Neutrophil (primary cell): ENCODE data around the gene SC5D.

Source experiments
- H3K27ac ChIP-seq: fragments of 200-600 bp; sonication (generic); 2 replicates; pipeline ENCODE4 v1.5.1; 2016; ENCODE audit warnings: mild to moderate bottlenecking, moderate library complexity
- H3K27me3 ChIP-seq: fragments of 200-600 bp; sonication (generic); 2 replicates; pipeline ENCODE4 v1.6.0; 2016; ENCODE audit warnings: mild to moderate bottlenecking
- H3K36me3 ChIP-seq: fragments of 200-600 bp; sonication (generic); 2 replicates; pipeline ENCODE4 v1.5.1; 2017
- H3K4me1 ChIP-seq, 2 experiments: fragments of 200-600 bp in 1 of 2; sonication (generic) in 1 of 2; 1 replicate in 1 of 2; 2 replicates in 1 of 2; pipeline versions ENCODE4 v1.5.1 to v1.6.1; 2013 to 2016; ENCODE audit warnings: low read depth in 1 of 2, low read length in 1 of 2, mild to moderate bottlenecking in 1 of 2, moderate library complexity in 1 of 2; ENCODE audit not compliant: control insufficient read depth in 1 of 2, insufficient read depth in 1 of 2
- H3K4me3 ChIP-seq, 2 experiments: fragments of 200-600 bp in 1 of 2; sonication (generic) in 1 of 2; 1 replicate in 1 of 2; 2 replicates in 1 of 2; pipeline ENCODE4 v1.5.1; 2013 to 2016; ENCODE audit warnings: low read depth in 1 of 2, low read length in 1 of 2, mild to moderate bottlenecking in 1 of 2, moderate library complexity in 1 of 2
- H3K9me3 ChIP-seq: fragments of 200-600 bp; sonication (generic); 2 replicates; pipeline ENCODE4 v1.5.1; 2016
- TF ChIP-seq, protein P1 (sequence below): fragments of 200-600 bp; sonication (generic); IDR thresholded peaks from 2 replicates; pipeline ENCODE4 v1.5.1; 2016; ENCODE audit warnings: antibody characterized with exemption

Gene SC5D

DNA sequence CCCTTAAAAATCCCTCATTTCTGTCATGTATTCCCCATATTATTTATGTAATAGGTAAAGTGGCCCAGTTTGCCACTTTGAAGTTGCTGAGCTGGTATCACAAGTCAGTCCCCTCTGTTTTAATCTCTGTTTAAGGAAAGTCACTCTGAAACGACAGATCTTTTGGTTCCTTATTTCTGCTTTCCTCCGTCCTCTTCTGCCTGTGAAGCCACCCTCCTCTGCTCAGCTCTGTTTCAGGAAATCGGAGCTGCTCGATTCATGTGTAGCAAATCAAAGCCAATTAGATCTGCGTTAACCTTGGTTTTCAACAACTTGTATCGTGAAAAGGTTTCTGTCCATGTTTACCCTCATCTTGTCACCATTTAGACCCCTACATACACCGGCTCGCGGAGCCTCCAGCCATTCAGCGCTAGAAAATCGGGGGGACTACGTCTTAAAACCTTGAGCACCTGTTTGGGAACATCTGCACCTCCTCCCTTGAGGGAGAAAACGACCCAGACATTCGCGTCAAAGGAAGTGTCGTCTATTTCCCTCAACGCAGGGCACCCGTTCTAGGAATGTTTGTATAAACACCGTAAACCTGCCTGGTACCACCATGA is 576 bp upstream of the SC5D start:
- H3K9me3 ChIP-seq = no peaks in the 10 kb centered on the region
- peaks cover 17 to 18% of the 10 kb centered on the region in 2 experiments for H3K4me1 ChIP-seq
- no peaks in the 10 kb centered on the region for H3K36me3 ChIP-seq
- peaks cover 5% of the 10 kb centered on the region for H3K27me3 ChIP-seq
- TF ChIP-seq, protein P1, sequence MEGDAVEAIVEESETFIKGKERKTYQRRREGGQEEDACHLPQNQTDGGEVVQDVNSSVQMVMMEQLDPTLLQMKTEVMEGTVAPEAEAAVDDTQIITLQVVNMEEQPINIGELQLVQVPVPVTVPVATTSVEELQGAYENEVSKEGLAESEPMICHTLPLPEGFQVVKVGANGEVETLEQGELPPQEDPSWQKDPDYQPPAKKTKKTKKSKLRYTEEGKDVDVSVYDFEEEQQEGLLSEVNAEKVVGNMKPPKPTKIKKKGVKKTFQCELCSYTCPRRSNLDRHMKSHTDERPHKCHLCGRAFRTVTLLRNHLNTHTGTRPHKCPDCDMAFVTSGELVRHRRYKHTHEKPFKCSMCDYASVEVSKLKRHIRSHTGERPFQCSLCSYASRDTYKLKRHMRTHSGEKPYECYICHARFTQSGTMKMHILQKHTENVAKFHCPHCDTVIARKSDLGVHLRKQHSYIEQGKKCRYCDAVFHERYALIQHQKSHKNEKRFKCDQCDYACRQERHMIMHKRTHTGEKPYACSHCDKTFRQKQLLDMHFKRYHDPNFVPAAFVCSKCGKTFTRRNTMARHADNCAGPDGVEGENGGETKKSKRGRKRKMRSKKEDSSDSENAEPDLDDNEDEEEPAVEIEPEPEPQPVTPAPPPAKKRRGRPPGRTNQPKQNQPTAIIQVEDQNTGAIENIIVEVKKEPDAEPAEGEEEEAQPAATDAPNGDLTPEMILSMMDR = no peak
- H3K27ac ChIP-seq = peak overlapping the region; percentile 82
- H3K4me3 ChIP-seq = peak overlapping the region; percentile 74 to 76

DNA sequence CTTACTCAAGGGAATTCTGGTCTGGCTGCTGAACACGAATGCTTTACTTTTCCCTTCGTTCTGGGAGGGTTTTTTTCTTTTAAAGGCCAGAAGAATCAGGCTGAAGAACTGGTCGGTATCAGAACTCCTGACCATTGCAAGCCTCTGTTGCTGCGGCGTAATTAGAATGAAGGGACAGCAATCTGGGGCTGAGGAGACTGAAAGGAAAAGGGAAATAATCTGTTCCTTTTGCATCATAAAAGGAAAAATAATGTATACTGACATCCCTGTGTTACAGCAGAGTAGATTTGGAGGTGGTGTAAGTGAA is 670 bp downstream of the SC5D start:
- peaks cover 17 to 18% of the 10 kb centered on the region in 2 experiments for H3K4me1 ChIP-seq
- H3K4me3 ChIP-seq = peak overlapping the region; percentile 74 to 76
- TF ChIP-seq, protein P1 = no peak
- no peaks in the 10 kb centered on the region for H3K9me3 ChIP-seq
- H3K27me3 ChIP-seq = no peaks in the 10 kb centered on the region
- peak overlapping the region; percentile 82 for H3K27ac ChIP-seq
- no peaks in the 10 kb centered on the region for H3K36me3 ChIP-seq

GRCh38 chr11:121295246-121296029 is 2.9 kb downstream of the SC5D start:
- TF ChIP-seq, protein P1 = no peak
- no peaks in the 10 kb centered on the region for H3K36me3 ChIP-seq
- no peaks in the 10 kb centered on the region for H3K9me3 ChIP-seq
- no peak overlapping the region for H3K27ac ChIP-seq
- no peaks in the 10 kb centered on the region for H3K27me3 ChIP-seq
- H3K4me3 ChIP-seq = no peak overlapping the region
- peaks cover 17 to 18% of the 10 kb centered on the region in 2 experiments for H3K4me1 ChIP-seq

- H3K4me3 ChIP-seq = no peak overlapping the region
- peaks cover 10 to 15% of the 10 kb centered on the region in 2 experiments for H3K4me1 ChIP-seq
- no peaks in the 10 kb centered on the region for H3K27me3 ChIP-seq
- TF ChIP-seq, protein P1 = no peak
- no peak overlapping the region for H3K27ac ChIP-seq
- H3K36me3 ChIP-seq = no peaks in the 10 kb centered on the region
- H3K9me3 ChIP-seq = no peaks in the 10 kb centered on the region
Measured at GRCh38 chr11:121297872-121298271, 5.3 kb downstream of the SC5D start.

GRCh38 chr11:121298774-121299173 is 6.2 kb downstream of the SC5D start:
- Histone ChIP-seq H3K27ac (no peak overlapping the region), H3K4me1 (peaks cover under 1 to 6% of the 10 kb centered on the region in 2 experiments), H3K36me3 (no peaks in the 10 kb centered on the region), H3K4me3 (no peak overlapping the region), H3K27me3 (no peaks in the 10 kb centered on the region), H3K9me3 (no peaks in the 10 kb centered on the region)
- TF ChIP-seq, protein P1 = no peak
